Adrenal gland (tissue), 12 donors: ENCODE results near the gene GPI. TPM values are rescaled to one million over a fixed set of nuclear protein-coding genes. Genes with fewer than 3 reads are reported as not detected.

Experiments
- DNase-seq, 7 donors: peaks; one replicate each; pipeline ENCODE4 v3.0.0-alpha.2; 2019 to 2020
- H3K27ac ChIP-seq, 5 donors: fragments of 200-600 bp; sonication (generic) in 4 of 5; 1 replicate in 3 of 5; 2 replicates in 2 of 5; pipeline versions ENCODE4 v1.5.1 to v1.8.0; 2016 to 2020; ENCODE audit warnings: mild to moderate bottlenecking in 1 of 5
- H3K27me3 ChIP-seq: fragments of 200-600 bp; 2 replicates; pipeline ENCODE4 v1.8.0; 2021
- H3K36me3 ChIP-seq, 2 donors: fragments of 200-600 bp; replicated peaks in 1 of 2; 1 replicate in 1 of 2; 2 replicates in 1 of 2; pipeline versions ENCODE4 v1.5.1 to v1.8.0; 2018 to 2022
- H3K4me1 ChIP-seq, 2 donors: fragments of 200-600 bp; replicated peaks in 1 of 2; 1 replicate in 1 of 2; 2 replicates in 1 of 2; pipeline versions ENCODE4 v1.5.1 to v1.8.0; 2018 to 2021
- H3K4me3 ChIP-seq, 4 donors: fragments of 200-600 bp; sonication (generic) in 3 of 4; one replicate each; pipeline ENCODE4 v1.5.1; 2016 to 2018
- H3K9me3 ChIP-seq, 3 donors: fragments of 200-600 bp; sonication (generic) in 1 of 3; replicated peaks in 1 of 3; 1 replicate in 2 of 3; 2 replicates in 1 of 3; pipeline versions ENCODE4 v1.5.1 to v1.8.0; 2016 to 2021
- POLR2A ChIP-seq, 2 donors: fragments of 450-650 bp; IDR thresholded peaks; one replicate each; pipeline ENCODE4 v1.6.1; 2017; ENCODE audit warnings: antibody characterized with exemption in 2 of 2, mild to moderate bottlenecking in 2 of 2, moderate library complexity in 1 of 2
- WGBS, 4 donors: extraction: QIAGEN DNeasy Blood & Tissue Kit in 2 of 4; methylation state at CpG; one replicate each; pipeline versions ENCODE4 v1.1.5 to v1.1.7; 2013 to 2017; 5-methylcytosine and 5-hydroxymethylcytosine counted together
- intact Hi-C, 2 donors: fragments of 100-400 bp; cut with DNase I; formaldehyde crosslinking; loops; one replicate each; pipeline versions ENCODE4 v1.14.1 to v1.15.0; 2022 to 2023
- polyA plus RNA-seq, 3 donors: library from polyadenylated mRNA; stranded (reverse); fragments of 200-250 nt in 2 of 3; fragments of 350-450 nt in 1 of 3; fragmentation: Illumina TruSeq in 1 of 3; extraction: RNeasy Lipid Tissue Mini Kit (QIAGEN cat#74804) in 1 of 3; gene quantifications; one replicate each; pipeline ENCODE4 v1.2.3, GENCODE V29; 2013 to 2014
- total RNA-seq, 9 donors: library from RNA; depleted of rRNA in 4 of 9; stranded (reverse); fragments of >200 nt in 4 of 9; fragments of 120-200 nt in 1 of 9; fragmentation: NEBNext Ultra II Directional in 1 of 9; extraction: Animal tissue kit (Norgen Biotek cat#: 25700) in 1 of 9; gene quantifications; one replicate each; pipeline versions ENCODE4 v1.1.0 to v1.2.4, GENCODE V29; 2013 to 2023
- TF ChIP-seq, protein P1 (sequence below), 6 experiments: fragments of 450-650 bp in 4 of 6; fragments of 200-600 bp in 2 of 6; sonication (generic) in 1 of 6; IDR thresholded peaks; 1 replicate in 5 of 6; 2 replicates in 1 of 6; pipeline versions ENCODE4 v1.5.1 to v1.8.0; 2016 to 2021; ENCODE audit warnings: antibody characterized with exemption in 6 of 6, mild to moderate bottlenecking in 2 of 6, moderate library complexity in 1 of 6
- donor health status: healthy with polysubstance abuse.
- donor health status: Bipolar disorder and iron deficiency.
- donor health status: DM: yes; HTN: yes; CAD: no.
- donor health status: DM: no; HTN: no; CAD: no.
- donor health status: DM: no; HTN: no; CAD: no.
- donor health status: DM: yes; HTN: yes; CAD: no.

Gene GPI
- total and polyA plus RNA-seq, 12 donors: 81.7 to 680 (median 443) TPM

DNA sequence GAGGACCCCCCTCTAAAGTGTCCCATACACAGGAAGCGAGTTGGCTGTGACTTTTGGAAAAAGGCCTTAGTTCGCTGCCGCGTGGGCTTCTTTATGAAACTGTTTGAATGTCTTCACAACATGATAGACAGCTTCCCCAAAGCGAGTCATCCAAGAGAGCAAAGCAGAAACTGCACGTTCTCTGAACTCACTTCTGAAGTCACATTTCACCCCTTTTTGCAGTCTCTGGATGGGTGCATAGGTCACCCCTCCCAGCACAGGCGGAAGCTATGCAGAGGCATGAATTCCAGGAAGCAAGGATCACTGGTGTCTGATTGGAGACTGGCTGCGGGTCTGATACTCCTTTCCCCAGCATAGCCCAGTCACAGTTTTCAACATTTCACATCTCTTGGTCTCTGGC lies 10.6 kb downstream of the GPI start:
- no peaks in the 10 kb centered on the region for H3K27me3 ChIP-seq
- 64 to 77% (median 73%) methylated on average over 8 of the region's 8 CpGs for WGBS, 4 donors
- H3K36me3 ChIP-seq: peaks cover 0 to 95% of the 10 kb centered on the region in 2 donors
- H3K4me1 ChIP-seq: peaks cover 4 to 17% of the 10 kb centered on the region in 2 donors
- no peak overlapping the region for H3K4me3 ChIP-seq
- TF ChIP-seq POLR2A (IDR thresholded peaks at IDR 0.05): no peak
- TF ChIP-seq, protein P1, sequence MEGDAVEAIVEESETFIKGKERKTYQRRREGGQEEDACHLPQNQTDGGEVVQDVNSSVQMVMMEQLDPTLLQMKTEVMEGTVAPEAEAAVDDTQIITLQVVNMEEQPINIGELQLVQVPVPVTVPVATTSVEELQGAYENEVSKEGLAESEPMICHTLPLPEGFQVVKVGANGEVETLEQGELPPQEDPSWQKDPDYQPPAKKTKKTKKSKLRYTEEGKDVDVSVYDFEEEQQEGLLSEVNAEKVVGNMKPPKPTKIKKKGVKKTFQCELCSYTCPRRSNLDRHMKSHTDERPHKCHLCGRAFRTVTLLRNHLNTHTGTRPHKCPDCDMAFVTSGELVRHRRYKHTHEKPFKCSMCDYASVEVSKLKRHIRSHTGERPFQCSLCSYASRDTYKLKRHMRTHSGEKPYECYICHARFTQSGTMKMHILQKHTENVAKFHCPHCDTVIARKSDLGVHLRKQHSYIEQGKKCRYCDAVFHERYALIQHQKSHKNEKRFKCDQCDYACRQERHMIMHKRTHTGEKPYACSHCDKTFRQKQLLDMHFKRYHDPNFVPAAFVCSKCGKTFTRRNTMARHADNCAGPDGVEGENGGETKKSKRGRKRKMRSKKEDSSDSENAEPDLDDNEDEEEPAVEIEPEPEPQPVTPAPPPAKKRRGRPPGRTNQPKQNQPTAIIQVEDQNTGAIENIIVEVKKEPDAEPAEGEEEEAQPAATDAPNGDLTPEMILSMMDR (IDR thresholded peaks at IDR 0.05): no peak
- no peaks in the 10 kb centered on the region for H3K9me3 ChIP-seq
- DNase-seq: peak in 2 of 7 donors; percentile 34 to 36
- peak overlapping the region in 2 of 5 donors; percentile 65 to 79 for H3K27ac ChIP-seq
- intact Hi-C loops: no loop called here

GRCh38 chr19:34380639-34381241 lies 15.7 kb downstream of the GPI start:
- no peaks in the 10 kb centered on the region for H3K27me3 ChIP-seq
- TF ChIP-seq, protein P1 (IDR thresholded peaks at IDR 0.05): no peak
- no peak for TF ChIP-seq POLR2A (IDR thresholded peaks at IDR 0.05)
- intact Hi-C loops: no loop called here
- H3K4me1 ChIP-seq: peaks cover 13 to 21% of the 10 kb centered on the region in 2 donors
- H3K4me3 ChIP-seq: no peak overlapping the region
- peak overlapping the region in 1 of 5 donors; percentile 15 for H3K27ac ChIP-seq
- H3K9me3 ChIP-seq: no peaks in the 10 kb centered on the region
- no peak for DNase-seq
- H3K36me3 ChIP-seq: peaks cover 0 to 99% of the 10 kb centered on the region in 2 donors
- WGBS, 4 donors: 87 to 97% (median 90%) methylated on average over 2 to 5 of the region's 5 CpGs

GRCh38 chr19:34381399-34382251 lies 16.6 kb downstream of the GPI start:
- Histone ChIP-seq H3K36me3 (peaks cover 0 to 99% of the 10 kb centered on the region in 2 donors), H3K4me1 (peaks cover 13 to 21% of the 10 kb centered on the region in 2 donors), H3K4me3 (no peak overlapping the region), H3K27ac (no peak overlapping the region), H3K27me3 (no peaks in the 10 kb centered on the region), H3K9me3 (no peaks in the 10 kb centered on the region)
- intact Hi-C loops: no loop called here
- peak in 5 of 7 donors; percentile 61 to 84 (median 70) for DNase-seq
- TF ChIP-seq, protein P1 (IDR thresholded peaks at IDR 0.05): no peak
- no peak for TF ChIP-seq POLR2A (IDR thresholded peaks at IDR 0.05)
- WGBS, 4 donors: 64 to 76% (median 68%) methylated on average over 7 to 14 of the region's 14 CpGs

GRCh38 chr19:34382471-34382870 lies 17.5 kb downstream of the GPI start:
- peaks cover 13 to 21% of the 10 kb centered on the region in 2 donors for H3K4me1 ChIP-seq
- peak overlapping the region in 2 of 5 donors; percentile 18 to 19 for H3K27ac ChIP-seq
- H3K9me3 ChIP-seq: no peaks in the 10 kb centered on the region
- no peak for TF ChIP-seq POLR2A (IDR thresholded peaks at IDR 0.05)
- no peak overlapping the region for H3K4me3 ChIP-seq
- 91 to 100% (median 94%) methylated on average over 4 of the region's 4 CpGs for WGBS, 4 donors
- no peak for DNase-seq
- H3K27me3 ChIP-seq: no peaks in the 10 kb centered on the region
- intact Hi-C loops: no loop called here
- H3K36me3 ChIP-seq: peaks cover 0 to 100% of the 10 kb centered on the region in 2 donors
